GM19043 (cell line): ENCODE data around the gene SLC16A6.
"Not testable (repeated sequence)": the region's sequence is repeated elsewhere in the genome, so short reads cannot be mapped to it uniquely, and the experiment has no call there.

ENCODE experiments used
- ATAC-seq: cut with Tn5 transposase; IDR thresholded peaks from one replicate; pipeline ENCODE4 v1.9.1; 2021; ENCODE audit warnings: low read depth; ENCODE audit not compliant: unreplicated experiment

Gene SLC16A6

DNA sequence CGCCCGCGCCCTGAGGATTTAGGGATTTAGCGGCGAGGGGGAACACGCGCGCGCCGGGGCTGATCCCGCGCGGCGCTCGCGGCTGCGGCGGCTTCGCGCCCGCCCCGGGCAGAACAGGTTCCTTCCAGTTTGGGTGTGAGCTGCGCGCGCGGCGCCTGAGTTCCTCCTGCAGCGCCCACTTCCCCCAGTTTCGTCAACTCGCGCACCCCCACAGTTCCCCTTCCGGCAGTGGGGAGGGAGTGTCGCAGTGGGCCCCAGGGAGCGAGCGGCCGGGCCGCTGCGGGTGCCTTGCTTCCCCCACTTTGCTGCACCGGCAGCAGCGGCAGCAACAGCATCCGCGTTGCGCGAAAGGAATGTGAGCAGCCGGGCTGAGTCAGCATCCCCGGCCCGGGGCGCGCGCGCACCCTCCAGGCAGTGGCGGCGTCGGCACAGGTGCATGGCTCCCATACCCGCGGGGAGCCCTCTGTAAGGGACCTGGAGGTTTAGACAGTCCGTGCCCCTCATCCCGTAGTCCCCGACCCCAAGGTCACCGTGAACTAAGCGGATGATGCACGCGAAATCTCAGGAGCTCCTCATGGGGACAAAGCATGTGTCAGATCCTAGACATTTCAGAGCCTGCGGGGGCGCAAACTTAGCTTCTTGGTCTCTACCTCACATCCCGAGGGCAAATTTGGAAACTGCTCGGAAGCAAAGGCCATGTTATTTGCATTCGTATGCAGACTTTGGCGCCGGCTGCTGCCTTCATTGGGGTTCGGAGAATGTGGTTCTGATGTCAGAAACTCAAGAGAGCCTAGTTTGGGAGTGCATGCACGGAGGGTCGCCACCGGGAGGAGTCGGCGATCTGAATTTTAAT, 1.1 kb upstream of the SLC16A6 start:
- ATAC-seq = peak; percentile 48

DNA sequence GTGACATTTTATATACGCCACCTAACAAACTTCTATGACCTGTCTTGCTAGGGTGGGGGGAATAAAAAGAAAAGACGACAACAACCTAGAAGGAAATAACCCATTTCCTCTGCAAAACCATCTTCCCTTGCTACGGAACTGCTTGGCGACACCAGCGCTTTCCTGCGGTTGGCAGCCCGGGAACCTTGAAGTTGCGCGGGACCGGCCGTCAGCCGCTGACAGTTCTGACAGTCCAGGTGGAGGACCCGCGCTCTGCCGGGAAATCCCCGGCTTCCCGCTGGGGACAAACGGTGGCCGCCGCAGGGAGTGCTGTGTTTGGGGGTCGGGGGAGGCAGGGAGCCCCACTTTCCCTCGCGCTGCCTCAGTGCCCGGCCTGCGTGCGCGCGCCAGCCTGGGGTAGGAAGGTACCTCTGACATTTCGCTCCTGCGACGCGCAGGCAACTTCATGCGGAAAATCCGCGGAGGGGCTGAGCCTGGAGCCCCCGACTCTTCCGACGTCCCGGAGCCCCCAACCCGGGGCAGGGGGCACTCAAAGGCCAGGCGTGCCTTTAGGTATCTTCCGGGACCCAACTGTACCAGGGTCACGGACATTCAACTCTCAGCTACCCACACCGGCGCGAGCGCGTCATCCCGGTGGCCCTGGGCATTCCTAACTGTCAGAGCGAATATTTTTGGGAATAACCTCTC, 516 bp downstream of the SLC16A6 start:
- ATAC-seq = no peak

DNA sequence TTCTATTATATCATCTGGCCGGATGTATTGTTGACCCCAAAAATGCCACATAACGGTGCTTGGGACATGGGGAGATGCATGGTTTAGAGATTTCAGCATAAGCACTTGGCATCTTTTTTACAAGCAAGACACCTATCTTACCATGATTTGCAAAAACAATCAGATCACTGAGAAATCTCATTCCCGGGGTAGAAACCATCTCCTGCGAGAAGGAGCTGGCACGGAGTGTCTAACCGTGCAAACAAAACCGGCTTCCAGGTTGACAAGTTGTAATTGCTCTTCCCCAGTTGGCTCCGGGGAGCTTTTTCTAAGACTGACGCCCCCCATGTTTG, 1.0 kb downstream of the SLC16A6 start:
- no peak for ATAC-seq

DNA sequence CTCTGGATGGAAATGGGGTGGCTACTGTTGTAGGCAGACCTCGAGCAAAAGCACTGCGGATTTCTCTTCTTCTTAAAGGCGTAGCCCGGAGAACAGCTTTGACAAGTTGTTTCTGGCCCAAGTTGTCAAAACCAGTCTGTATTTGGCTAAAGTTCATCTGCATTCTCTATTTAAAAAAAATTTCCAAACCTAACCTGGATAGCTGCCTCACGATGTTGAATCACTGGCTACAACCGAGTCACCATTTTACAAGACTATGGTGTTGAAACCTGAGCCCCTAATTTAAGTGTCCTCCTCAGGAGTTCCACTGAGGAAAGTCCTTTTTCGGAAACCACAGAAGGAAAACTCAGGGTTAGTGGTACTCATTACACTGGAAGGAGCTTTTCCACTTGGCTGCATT, 1.5 kb downstream of the SLC16A6 start:
- ATAC-seq = no peak

DNA sequence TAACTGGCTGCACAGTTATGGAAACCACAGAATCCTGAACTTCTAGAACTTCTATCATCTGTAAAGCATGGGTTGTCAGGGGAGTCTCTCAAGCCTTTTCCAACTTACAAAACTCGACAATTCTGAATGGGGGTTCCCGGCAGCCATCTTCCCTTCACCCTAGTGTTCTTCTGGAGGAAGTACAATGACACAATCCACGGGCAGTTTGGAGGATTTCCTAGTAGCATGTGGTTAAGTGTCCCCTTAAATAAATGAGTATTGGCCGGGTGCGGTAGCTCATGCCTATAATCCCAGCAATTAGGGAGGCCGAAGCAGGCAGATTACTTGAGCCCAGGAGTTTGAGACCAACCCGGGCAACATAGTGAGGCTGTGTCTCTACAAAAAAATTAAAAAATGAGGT, 2.1 kb downstream of the SLC16A6 start:
- no peak for ATAC-seq

DNA sequence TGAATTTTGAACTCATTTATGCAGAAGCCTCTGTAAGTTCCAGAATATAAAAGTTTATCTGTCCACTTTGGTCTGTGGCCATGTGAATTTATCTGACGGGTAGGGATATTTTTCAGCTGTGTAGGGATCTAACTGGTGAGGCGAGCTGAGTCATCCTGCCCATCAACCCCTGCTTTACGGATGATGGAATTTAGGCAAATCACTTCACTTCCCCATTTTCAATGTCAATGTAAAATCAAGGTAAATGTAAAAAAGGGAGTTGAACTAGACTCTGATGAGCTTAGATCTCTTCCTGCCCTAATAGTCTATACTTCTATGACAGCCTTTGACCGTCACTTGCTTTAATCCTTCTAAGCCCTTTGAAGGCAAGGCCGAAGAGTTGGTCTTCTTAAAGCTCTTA, 2.6 kb downstream of the SLC16A6 start:
- peak; percentile 20 for ATAC-seq

DNA sequence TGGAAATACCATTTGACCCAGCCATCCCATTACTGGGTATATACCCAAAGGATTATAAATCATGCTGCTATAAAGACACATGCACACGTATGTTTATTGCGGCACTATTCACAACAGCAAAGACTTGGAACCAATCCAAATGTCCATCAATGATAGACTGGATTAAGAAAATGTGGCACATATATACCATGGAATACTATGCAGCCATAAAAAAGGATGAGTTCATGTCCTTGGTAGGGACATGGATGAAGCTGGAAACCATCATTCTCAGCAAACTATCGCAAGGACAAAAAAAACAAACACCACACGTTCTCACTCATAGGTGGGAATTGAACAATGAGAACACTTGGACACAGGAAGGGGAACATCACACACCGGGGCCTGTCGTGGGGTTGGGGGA, 9.0 kb downstream of the SLC16A6 start:
- not testable (repeated sequence) for ATAC-seq

DNA sequence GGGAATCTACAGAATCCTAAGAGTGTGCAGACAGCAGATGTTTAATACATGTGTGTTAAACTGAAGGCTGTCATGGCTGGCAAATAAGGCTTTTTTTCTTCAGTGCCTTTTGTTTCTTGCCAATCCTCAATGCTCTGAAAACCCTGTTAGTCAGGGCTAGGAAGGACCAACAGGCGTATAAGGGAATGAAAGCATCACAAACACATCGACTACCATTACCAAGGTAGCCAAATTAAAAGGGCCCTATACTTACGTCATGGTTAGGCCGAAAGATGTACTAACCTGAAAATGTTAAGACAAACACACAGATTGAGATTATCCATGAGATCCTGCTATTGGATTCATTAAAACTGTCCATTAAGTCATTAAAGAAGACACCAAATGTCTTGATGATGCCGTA, 13.1 kb downstream of the SLC16A6 start:
- no peak for ATAC-seq

DNA sequence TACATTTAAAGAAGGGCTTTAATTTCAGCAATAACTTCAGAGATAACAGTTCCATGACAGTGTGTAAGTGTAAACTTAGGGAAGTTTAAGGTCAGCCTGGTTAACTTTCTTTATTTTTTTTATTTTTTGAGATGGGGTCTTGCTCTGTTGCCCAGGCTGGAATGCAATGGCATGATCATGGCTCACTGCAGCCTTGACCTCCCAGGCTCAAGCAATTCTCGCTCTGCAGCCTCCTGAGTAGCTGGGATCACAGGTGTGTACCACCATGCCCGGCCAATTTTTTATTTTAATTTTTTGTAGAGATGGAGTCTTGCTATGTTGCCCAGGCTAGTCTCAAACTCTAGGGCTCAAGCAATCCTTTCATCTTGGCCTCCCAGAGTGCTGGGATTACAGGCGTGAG, 14.6 kb downstream of the SLC16A6 start:
- ATAC-seq = not testable (repeated sequence)

DNA sequence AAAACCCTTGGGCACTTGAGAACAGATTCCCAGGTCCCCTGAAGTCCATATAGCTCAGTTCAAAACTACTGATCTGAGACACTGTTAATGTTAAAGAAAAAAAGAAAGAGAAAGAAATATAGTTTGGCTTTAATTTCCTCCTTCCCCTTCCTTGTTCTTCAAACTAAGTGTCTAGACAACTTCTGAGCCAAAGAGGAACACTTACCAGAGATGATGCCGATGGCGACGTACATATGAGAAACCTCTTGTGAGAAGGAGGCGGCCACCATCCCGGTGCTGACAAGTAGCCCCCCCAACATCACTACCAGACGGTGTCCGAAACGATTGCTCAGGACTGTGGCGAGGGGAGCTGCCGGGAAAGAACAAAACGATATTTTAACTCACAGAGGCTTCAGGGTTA, 17.2 kb downstream of the SLC16A6 start:
- no peak for ATAC-seq

DNA sequence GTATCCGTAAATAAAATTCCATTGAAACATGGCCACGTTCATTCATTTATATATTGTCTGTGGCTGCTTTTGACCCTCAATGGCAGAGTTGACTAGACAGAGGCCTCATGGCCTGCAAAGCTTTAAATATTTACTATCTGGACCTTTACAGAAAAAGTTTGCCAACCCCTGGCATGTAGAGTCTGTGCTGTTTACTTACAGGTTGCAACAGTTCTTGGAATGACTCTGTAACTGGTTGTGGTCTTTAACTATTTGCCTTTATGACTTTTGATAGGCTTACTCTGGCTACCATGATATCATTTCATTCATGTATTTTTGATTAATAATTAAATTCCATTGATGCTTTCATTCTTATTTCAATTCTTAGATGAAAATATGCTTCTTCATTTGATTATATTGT, 25.1 kb downstream of the SLC16A6 start:
- ATAC-seq = not testable (repeated sequence)

DNA sequence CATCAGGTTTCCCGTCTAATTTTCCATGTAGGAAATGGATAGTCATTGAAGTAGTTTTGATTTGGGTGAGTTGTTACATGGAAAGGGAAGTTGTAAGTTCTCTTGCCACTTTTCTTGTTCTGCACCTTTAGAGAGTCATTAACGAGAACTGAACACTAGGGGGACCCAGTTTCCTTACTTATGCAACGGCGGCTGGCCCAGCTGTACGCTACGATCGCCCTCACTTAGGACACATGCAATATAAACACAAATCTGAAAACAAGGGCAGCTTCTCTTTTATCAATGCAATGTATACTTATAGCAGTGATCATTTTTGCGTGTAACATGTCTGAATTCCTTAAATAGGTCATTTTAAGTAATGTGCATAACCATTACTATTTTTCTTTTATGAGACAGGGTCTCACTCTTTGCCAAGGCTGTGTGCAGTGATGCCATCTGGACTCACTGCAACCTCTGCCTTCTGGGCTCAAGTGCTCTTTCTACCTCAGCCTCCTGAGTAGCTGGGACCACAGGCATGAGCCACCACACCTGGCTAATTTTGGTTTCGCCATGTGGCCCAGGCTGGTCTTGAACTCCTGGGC, 27.7 kb downstream of the SLC16A6 start:
- not testable (repeated sequence) for ATAC-seq

DNA sequence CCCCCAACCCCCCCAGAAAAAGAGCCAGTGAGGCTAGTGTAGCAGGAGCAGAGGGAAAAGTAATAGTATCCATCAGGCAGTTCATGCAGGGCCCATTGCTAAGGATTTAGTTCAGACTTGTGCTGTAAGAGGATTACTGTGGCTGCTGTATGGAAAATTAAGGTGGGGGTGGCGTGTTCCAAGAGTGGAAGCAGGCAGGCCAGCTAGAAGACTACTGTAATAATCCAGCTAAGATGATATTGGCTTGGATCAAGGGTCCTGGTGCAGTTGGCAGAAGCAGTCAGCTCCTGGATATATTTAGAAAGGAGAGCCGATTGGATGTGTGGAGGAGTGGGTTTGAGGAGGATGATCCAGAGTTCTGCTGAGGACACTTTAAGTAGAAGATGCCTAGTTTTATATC, 28.5 kb downstream of the SLC16A6 start:
- not testable (repeated sequence) for ATAC-seq

DNA sequence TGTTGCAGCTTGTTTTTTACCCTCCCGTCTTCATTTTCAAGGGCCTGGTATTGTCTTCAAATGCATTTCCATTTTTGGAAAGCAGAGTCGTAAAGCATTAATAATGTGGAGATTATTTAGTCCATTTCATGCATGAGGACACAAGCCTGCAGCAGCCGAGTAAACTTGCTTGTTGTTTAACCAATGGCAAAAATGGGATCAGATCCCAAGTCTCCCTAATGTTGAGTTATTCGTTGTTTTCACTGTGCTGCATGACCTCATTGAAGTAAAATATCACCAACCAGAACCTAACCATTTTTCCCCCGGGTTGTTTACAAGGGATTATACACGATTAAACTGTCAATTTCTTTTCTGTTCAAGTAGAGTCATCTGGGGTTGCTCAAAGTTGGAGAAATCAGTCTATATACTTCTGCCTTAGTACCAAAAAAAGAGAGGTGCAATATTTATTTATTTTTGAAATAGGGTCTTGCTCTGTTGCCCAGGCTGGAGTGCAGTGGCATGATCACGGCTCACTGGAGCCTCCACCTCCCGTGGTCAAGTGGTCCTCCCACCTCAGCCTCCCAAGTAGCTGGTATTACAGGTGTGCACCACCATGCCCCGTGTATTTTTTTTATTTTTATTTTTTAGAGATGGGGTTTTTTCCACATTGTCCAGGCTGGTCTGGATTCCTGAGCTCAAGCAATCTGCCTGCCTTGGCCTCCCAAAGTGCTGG, 30.7 kb downstream of the SLC16A6 start:
- ATAC-seq = no peak

DNA sequence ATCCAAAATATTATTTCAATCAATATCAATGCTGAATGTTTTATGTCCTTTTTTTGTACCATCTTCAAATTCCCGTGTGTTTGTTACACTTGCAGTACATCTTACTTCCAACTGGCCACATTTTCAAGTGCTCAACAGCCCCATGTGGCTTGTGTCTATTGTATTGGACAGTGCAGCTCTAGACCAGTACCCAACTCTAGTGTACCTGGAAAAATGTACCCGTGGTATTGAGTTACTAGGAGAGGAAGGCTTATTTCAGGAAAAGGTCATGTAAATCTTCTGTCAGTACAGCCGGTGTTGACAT, 31.3 kb downstream of the SLC16A6 start:
- ATAC-seq = not testable (repeated sequence)

DNA sequence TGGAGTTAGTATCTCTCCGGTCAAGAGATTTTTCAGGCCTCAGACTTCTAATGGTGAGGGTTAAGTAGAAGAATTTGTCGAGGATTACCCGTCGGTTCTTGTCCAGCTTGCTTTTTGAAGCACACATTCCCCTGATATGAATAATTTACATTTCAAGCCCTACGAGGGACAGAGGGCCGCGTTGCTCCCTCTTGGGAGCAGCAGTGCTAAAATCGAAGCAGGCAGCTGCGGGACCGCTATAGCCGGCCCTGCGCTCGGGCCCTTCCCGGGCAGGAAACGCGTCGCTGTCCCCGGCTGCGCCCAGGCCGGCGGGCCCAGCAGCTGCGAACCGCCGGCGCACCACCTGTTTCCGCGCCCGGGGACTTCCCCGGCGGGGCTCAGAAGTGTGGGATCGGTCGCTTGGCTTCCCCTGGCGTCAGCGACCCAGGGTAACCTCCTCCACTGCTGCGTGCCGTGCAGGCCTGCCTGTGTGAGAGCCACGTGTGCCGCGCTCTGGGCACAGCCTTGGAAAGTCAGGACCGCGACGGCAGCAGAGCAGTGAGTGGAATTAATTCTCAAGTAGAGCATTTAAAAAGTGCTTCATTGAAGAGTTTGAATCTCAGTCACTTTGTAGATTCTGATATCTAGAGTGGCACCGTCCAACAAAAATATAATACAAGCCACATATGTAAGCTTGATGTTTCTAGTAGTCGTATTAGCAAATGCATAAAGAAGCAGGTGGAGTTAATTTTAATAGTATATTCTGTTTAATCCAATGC, 31.9 kb downstream of the SLC16A6 start:
- ATAC-seq = peak; percentile 88

DNA sequence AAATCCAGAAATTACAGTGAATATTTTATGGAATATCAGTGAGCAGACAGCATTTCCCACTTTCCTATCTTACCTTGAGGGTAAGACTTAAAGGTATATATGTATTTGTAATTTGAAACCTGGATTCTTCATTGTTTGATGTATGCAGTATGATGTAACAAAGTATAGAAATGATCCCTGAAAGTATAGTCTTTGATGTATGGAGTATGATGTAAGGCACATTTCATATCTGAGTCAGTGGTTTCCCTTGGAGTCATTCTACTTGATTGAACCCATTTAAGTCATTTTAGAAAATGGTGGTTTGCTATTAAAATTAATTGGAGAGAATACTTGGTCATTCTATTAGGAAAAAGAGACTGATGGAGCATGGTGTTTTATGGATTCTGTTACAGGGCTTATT, 33.0 kb downstream of the SLC16A6 start:
- no peak for ATAC-seq

DNA sequence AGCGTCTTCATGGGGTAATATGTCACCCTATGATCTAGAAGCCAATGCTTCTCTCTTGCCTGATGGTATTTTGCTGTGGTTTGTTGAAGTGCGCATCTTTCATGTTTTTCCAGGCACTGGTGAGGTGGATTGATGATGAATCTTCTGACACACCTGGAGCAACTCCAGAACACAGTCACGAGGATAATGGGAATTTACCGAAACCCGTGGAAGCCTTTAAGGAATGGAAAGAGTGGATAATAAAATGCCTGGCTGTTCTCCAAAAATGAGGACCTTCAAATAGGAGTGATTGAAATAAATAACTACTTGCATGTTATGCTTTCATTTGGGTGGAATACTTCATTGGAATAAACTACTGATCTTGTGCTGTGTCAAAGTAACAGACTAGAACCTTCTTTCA, 34.2 kb downstream of the SLC16A6 start:
- not testable (repeated sequence) for ATAC-seq

DNA sequence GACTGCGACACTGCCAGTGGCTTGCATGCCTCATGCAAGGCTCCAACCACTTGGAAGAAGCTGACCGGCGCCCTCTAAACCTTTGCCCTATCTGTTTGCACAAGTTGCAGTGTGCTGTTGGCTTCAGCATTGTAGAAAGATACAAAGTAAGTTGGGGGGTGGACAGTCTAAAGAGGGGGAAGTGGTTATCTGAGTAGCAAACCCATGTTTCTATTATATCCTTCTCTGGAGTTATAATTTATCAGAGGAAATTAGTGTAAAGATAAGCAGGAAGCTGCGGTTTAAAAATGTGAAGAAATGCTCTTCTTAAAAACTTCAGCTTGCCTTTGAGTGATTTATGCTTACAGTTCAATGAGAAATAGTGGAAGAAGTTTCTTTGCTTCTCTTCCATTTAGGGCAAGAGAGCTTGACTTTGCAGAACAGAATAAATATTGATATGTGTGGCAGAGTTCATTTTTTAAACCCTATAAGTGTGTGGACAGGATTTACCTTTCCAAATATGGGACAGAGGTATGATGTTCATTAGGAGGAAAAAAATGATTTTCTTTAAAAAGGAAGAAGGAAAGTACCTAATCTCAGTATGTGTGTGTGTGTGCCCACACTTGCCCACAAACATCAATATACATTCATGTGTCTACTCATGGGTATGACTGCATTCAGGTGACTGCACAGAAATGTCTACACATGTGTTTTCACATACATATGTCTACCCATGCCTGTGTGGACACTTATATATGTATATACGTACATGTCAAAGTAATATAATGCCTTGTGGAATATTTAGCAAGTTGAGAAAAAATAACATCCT, 35.0 kb downstream of the SLC16A6 start:
- no peak for ATAC-seq

DNA sequence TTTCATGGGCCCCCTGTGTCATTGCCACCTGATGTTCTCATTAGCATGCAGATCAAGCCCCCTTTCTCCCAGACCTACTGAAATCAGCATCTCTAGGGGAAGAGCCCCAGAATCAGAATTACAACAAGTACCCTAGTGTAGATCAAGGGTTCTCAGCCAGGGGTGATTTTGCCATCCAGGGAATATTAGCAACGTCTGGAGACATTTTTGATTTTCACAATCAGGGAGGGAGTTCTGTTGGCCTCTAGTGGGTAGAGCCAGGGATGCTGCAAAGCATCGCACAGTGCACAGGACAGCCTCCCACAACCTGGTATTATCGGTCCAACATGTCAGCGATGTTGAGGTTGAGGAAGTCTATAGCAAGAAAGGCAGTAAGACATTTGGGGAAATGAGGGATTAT, 35.8 kb downstream of the SLC16A6 start:
- no peak for ATAC-seq
